ENCODE measurements around the gene CCL27. TPM values are rescaled to one million over a fixed set of nuclear protein-coding genes. Genes with fewer than 3 reads are reported as not detected.
A peak's percentile ranks its signal among the peaks of the same experiment; 100 is the strongest.
"Not testable (repeated sequence)": the region's sequence is repeated elsewhere in the genome, so short reads cannot be mapped to it uniquely, and the experiment has no call there.

Gene CCL27
- total and polyA plus RNA-seq, 4 donors: 0.66 to 1.0 (median 1.0) TPM; not detected in 1

GRCh38 chr9:34642679-34643078 is 19.8 kb downstream of the CCL27 start:
- peaks cover 27% of the 10 kb centered on the region for H3K4me1 ChIP-seq (ENCODE audit: control insufficient read depth, insufficient read depth, low read length)
- H3K27me3 ChIP-seq (ENCODE audit: control insufficient read depth, insufficient read depth, low read length): no peaks in the 10 kb centered on the region
- H3K4me3 ChIP-seq (ENCODE audit: low read depth, low read length): no peak overlapping the region
- DNase-seq (ENCODE audit: low read depth in 4 of 6, low spot score in 6 of 6): no peak
- H3K27ac ChIP-seq (ENCODE audit: low read depth, low read length): peak overlapping the region; percentile 67
- no CpG with 5 or more reads among the region's 1 CpG for WGBS (ENCODE audit: insufficient coverage)
- H3K9me3 ChIP-seq (ENCODE audit: control insufficient read depth, insufficient read depth, low read length): no peaks in the 10 kb centered on the region
- H3K36me3 ChIP-seq (ENCODE audit: control insufficient read depth, insufficient read depth, low read length): peaks cover 5% of the 10 kb centered on the region

GRCh38 chr9:34639322-34639721 is 23.1 kb downstream of the CCL27 start:
- peaks cover 34% of the 10 kb centered on the region for H3K4me1 ChIP-seq (ENCODE audit: control insufficient read depth, insufficient read depth, low read length)
- H3K4me3 ChIP-seq (ENCODE audit: low read depth, low read length); H3K27me3 ChIP-seq (ENCODE audit: control insufficient read depth, insufficient read depth, low read length); H3K27ac ChIP-seq (ENCODE audit: low read depth, low read length); DNase-seq (ENCODE audit: low read depth in 4 of 6, low spot score in 6 of 6); H3K9me3 ChIP-seq (ENCODE audit: control insufficient read depth, insufficient read depth, low read length): not testable (repeated sequence)
- peaks cover 15% of the 10 kb centered on the region for H3K36me3 ChIP-seq (ENCODE audit: control insufficient read depth, insufficient read depth, low read length)
- WGBS (ENCODE audit: insufficient coverage): 100% methylated on average over 3 of the region's 8 CpGs

- Histone ChIP-seq H3K36me3 (ENCODE audit: control insufficient read depth, insufficient read depth, low read length) (peaks cover 15% of the 10 kb centered on the region), H3K4me1 (ENCODE audit: control insufficient read depth, insufficient read depth, low read length) (peaks cover 34% of the 10 kb centered on the region), H3K27me3 (ENCODE audit: control insufficient read depth, insufficient read depth, low read length) (no peaks in the 10 kb centered on the region), H3K4me3 (ENCODE audit: low read depth, low read length) (peak overlapping the region; percentile 67), H3K9me3 (ENCODE audit: control insufficient read depth, insufficient read depth, low read length) (no peaks in the 10 kb centered on the region), H3K27ac (ENCODE audit: low read depth, low read length) (peak overlapping the region; percentile 87)
- 2% methylated on average over 7 of the region's 7 CpGs for WGBS (ENCODE audit: insufficient coverage)
- no peak for DNase-seq (ENCODE audit: low read depth in 4 of 6, low spot score in 6 of 6)
Measured at GRCh38 chr9:34638138-34638445, 24.4 kb downstream of the CCL27 start.

DNA sequence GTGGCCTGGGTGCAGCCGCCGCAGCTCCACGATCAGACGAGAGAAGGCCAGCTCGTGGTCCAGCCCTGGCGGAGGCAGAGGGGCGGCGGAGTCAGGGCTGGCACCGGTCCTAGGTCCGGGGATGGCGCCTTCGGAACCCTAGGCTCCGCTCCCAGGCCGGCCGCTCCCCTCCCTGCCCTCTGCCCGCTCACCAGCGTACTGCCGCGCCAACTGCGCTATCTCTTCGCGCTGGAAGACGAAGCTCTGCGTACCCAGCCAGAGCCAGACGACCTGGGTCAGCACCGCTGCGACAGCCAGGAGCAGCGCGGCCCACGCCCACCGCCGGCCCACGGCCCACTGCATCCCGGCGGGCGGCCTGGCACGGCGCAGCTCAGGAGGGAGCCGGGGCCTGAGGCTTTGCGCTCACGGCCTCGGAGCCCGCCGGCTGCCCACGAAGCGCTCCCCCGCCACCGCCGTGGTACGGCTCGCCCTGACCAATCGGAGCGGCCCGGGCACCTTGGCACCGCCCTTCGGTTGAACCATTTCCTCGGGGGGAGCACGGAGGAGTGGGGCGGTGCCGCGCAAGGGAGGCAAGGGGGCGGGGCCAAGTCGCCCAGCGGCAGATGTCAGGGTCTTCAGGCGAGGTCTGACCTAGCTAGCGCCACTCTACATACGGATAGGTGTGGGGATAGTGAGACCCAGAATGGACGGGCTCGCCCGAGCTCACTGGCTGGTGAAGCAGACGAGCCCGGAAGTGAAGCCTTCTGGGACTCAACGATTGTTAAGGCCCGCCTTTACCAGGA is 24.9 kb downstream of the CCL27 start, which contains the start of gene SIGMAR1:
TSS of gene SIGMAR1 (minus strand) at position 432 of the 782 bp plus-strand sequence. CDS start at position 342, 90 bp downstream.
- DNase-seq (ENCODE audit: low read depth in 4 of 6, low spot score in 6 of 6): peak in 5 of 6 donors; percentile 89 to 98 (median 94)
- Histone ChIP-seq H3K36me3 (ENCODE audit: control insufficient read depth, insufficient read depth, low read length) (peaks cover 15% of the 10 kb centered on the region), H3K4me3 (ENCODE audit: low read depth, low read length) (peak within 1 kb of the TSS; percentile 67), H3K4me1 (ENCODE audit: control insufficient read depth, insufficient read depth, low read length) (peaks cover 34% of the 10 kb centered on the region), H3K27ac (ENCODE audit: low read depth, low read length) (peak within 1 kb of the TSS; percentile 87), H3K27me3 (ENCODE audit: control insufficient read depth, insufficient read depth, low read length) (no peaks in the 10 kb centered on the region), H3K9me3 (ENCODE audit: control insufficient read depth, insufficient read depth, low read length) (no peaks in the 10 kb centered on the region)
- under 1% methylated on average over 74 of the region's 74 CpGs for WGBS (ENCODE audit: insufficient coverage)

- 3% methylated on average over 22 of the region's 23 CpGs for WGBS (ENCODE audit: insufficient coverage)
- Histone ChIP-seq H3K4me3 (ENCODE audit: low read depth, low read length) (peak overlapping the region; percentile 67), H3K27ac (ENCODE audit: low read depth, low read length) (peak overlapping the region; percentile 87), H3K36me3 (ENCODE audit: control insufficient read depth, insufficient read depth, low read length) (peaks cover 15% of the 10 kb centered on the region), H3K27me3 (ENCODE audit: control insufficient read depth, insufficient read depth, low read length) (no peaks in the 10 kb centered on the region), H3K4me1 (ENCODE audit: control insufficient read depth, insufficient read depth, low read length) (peaks cover 34% of the 10 kb centered on the region), H3K9me3 (ENCODE audit: control insufficient read depth, insufficient read depth, low read length) (no peaks in the 10 kb centered on the region)
- no peak for DNase-seq (ENCODE audit: low read depth in 4 of 6, low spot score in 6 of 6)
Measured at GRCh38 chr9:34636791-34637355, 25.6 kb downstream of the CCL27 start.

- Histone ChIP-seq H3K27me3 (ENCODE audit: control insufficient read depth, insufficient read depth, low read length) (peaks cover 7% of the 10 kb centered on the region), H3K4me3 (ENCODE audit: low read depth, low read length) (no peak overlapping the region), H3K4me1 (ENCODE audit: control insufficient read depth, insufficient read depth, low read length) (peaks cover 40% of the 10 kb centered on the region), H3K9me3 (ENCODE audit: control insufficient read depth, insufficient read depth, low read length) (no peaks in the 10 kb centered on the region), H3K27ac (ENCODE audit: low read depth, low read length) (no peak overlapping the region), H3K36me3 (ENCODE audit: control insufficient read depth, insufficient read depth, low read length) (peaks cover 15% of the 10 kb centered on the region)
- DNase-seq (ENCODE audit: low read depth in 4 of 6, low spot score in 6 of 6): no peak
- WGBS (ENCODE audit: insufficient coverage): 97% methylated on average over 14 of the region's 14 CpGs
Measured at GRCh38 chr9:34635556-34635955, 26.9 kb downstream of the CCL27 start.

DNA sequence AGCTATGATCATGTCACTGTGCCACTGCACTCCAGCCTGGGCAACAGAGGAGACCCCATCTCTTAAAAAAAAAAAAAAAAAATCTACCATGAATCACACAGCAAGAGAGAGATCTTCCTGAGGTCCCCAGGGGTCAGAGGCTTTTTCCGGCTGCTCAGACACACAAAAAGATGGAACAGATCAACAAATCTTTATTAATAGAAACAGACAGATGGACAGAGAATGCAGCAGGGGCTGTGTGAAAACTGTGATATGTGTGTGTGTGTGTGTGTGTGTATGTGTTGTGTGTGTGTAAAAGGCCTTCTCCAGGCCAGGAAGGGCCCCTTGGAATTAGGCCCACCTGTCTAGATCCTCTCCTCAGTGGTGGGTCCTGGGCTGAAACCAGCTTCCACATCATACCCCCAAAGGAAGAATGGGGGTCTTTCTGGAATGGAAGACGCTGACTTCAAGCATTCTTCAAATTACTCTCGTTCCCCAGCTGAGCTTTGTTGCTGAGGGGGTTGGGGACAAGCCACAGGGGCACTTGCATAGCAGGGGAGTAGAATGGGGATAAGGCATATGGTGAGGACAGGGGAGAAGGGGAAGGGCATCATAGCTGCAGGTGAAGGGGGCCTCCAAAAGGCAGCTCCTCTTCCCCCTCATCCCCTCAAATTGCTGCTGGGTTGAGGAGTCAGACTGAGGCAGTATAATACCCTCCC is 27.8 kb downstream of the CCL27 start:
- Histone ChIP-seq H3K4me3 (ENCODE audit: low read depth, low read length) (no peak overlapping the region), H3K27me3 (ENCODE audit: control insufficient read depth, insufficient read depth, low read length) (peaks cover 16% of the 10 kb centered on the region), H3K4me1 (ENCODE audit: control insufficient read depth, insufficient read depth, low read length) (peaks cover 42% of the 10 kb centered on the region), H3K27ac (ENCODE audit: low read depth, low read length) (no peak overlapping the region), H3K9me3 (ENCODE audit: control insufficient read depth, insufficient read depth, low read length) (no peaks in the 10 kb centered on the region), H3K36me3 (ENCODE audit: control insufficient read depth, insufficient read depth, low read length) (peaks cover 15% of the 10 kb centered on the region)
- no peak for DNase-seq (ENCODE audit: low read depth in 4 of 6, low spot score in 6 of 6)
- WGBS (ENCODE audit: insufficient coverage): no CpG with 5 or more reads among the region's 3 CpGs

GRCh38 chr9:34633851-34634550 is 28.5 kb downstream of the CCL27 start:
- peaks cover 46% of the 10 kb centered on the region for H3K4me1 ChIP-seq (ENCODE audit: control insufficient read depth, insufficient read depth, low read length)
- no peak overlapping the region for H3K4me3 ChIP-seq (ENCODE audit: low read depth, low read length)
- no peaks in the 10 kb centered on the region for H3K9me3 ChIP-seq (ENCODE audit: control insufficient read depth, insufficient read depth, low read length)
- peak in 2 of 6 donors; percentile 83 to 88 for DNase-seq (ENCODE audit: low read depth in 4 of 6, low spot score in 6 of 6)
- H3K36me3 ChIP-seq (ENCODE audit: control insufficient read depth, insufficient read depth, low read length): peaks cover 15% of the 10 kb centered on the region
- 0% methylated on average over 2 of the region's 3 CpGs for WGBS (ENCODE audit: insufficient coverage)
- H3K27me3 ChIP-seq (ENCODE audit: control insufficient read depth, insufficient read depth, low read length): peaks cover 23% of the 10 kb centered on the region
- H3K27ac ChIP-seq (ENCODE audit: low read depth, low read length): no peak overlapping the region

GRCh38 chr9:34633166-34633565 is 29.3 kb downstream of the CCL27 start:
- 65% methylated on average over 3 of the region's 5 CpGs for WGBS (ENCODE audit: insufficient coverage)
- Histone ChIP-seq H3K27me3 (ENCODE audit: control insufficient read depth, insufficient read depth, low read length) (peaks cover 30% of the 10 kb centered on the region), H3K4me3 (ENCODE audit: low read depth, low read length) (no peak overlapping the region), H3K27ac (ENCODE audit: low read depth, low read length) (no peak overlapping the region), H3K36me3 (ENCODE audit: control insufficient read depth, insufficient read depth, low read length) (peaks cover 15% of the 10 kb centered on the region), H3K9me3 (ENCODE audit: control insufficient read depth, insufficient read depth, low read length) (no peaks in the 10 kb centered on the region), H3K4me1 (ENCODE audit: control insufficient read depth, insufficient read depth, low read length) (peaks cover 41% of the 10 kb centered on the region)
- no peak for DNase-seq (ENCODE audit: low read depth in 4 of 6, low spot score in 6 of 6)

All from spinal cord (tissue), 10 donors.